H7 (cell line): ENCODE results near the gene YES1. TPM values are rescaled to one million over a fixed set of nuclear protein-coding genes. Genes with fewer than 3 reads are reported as not detected.
"Not testable (repeated sequence)": the region's sequence is repeated elsewhere in the genome, so short reads cannot be mapped to it uniquely, and the experiment has no call there.

Experiments used
- DNase-seq: peaks from one replicate; pipeline ENCODE4 v3.0.0; 2012
- H3K27me3 ChIP-seq: 2 replicates; pipeline ENCODE4 v1.6.0; 2011; ENCODE audit warnings: mild to moderate bottlenecking, low read length; ENCODE audit not compliant: control insufficient read depth, insufficient read depth
- H3K36me3 ChIP-seq: replicated peaks from 2 replicates; pipeline ENCODE4 v1.5.1; 2011; ENCODE audit warnings: low read length; ENCODE audit not compliant: control insufficient read depth, insufficient read depth
- H3K4me3 ChIP-seq: 2 replicates; pipeline ENCODE4 v1.5.1; 2011; ENCODE audit warnings: low read depth, mild to moderate bottlenecking, control low read depth, low read length, moderate library complexity; ENCODE audit not compliant: insufficient read depth
- total RNA-seq: library from RNA; depleted of rRNA; stranded (reverse); fragments of >200 nt; shearing (Covaris generic); gene quantifications from 2 replicates; pipeline ENCODE4 v1.2.3, GENCODE V29; 2014

YES1 gene
- total RNA-seq, 1 experiment from 2014 or later, result 69.4 TPM

DNA sequence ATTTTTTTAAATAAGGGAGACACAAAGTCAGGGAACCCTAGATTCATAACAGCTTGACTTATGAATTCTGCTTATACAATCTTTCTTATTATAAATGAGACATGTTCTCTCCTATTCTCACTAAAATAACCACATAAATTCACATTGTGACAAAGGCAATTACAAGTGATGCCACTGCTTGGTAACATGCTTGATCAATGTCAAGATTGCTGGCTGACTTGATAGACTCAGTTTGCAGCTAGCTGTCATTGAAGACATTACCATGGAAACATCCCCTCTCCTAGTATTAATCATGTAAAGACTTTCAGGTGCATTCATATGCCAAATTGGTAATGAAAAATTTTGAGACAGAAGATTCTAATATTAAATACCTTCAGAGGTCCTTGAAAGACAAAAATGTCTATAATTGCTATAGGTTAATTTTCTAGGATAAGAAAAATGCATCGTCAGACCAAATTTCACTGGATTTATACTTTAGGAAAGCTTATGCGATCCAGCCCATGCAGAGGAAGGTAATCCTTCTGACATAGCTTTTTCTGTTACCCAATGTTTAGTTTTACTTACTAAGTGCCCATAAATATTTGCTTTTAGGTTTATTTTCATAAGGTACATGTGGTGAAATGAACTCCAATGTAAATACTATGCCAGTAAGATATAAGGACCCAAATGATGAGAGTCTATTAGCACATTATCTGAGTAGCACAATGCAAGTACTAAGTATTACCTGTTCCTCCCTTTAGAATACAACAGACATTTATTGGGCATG is 67.0 kb downstream of the YES1 start:
- peaks cover 13% of the 10 kb centered on the region for H3K36me3 ChIP-seq
- H3K27me3 ChIP-seq, result no peaks in the 10 kb centered on the region
- DNase-seq, result no peak
- H3K4me3 ChIP-seq, result no peak overlapping the region

DNA sequence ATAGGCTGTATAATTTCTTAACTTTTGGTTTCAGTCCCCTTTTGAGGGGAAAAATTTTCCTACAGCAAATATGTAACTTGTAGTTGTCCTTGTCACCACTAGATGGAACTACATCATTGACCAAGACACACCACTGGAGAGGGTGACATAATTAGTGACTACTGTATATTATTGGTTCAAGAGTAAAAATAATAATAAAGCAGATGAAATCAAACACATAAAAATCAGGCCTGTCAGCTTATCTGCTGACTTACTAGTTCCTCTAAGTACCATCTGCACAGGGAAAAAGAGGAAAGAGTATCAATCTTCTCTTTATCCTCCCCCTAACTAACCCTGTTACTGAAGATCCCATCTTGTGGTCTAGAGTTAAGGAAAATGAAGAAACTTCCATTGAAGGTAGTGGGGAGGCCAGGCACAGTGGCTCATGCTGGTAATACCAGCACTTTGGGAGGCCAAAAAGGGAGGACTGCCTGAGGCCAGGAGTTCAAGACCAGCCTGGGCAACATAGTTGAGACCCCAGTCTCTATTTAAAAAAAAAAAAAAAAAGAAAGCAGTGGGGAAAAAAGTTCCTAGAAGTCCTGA is 70.0 kb downstream of the YES1 start:
- H3K4me3 ChIP-seq, result no peak overlapping the region
- no peaks in the 10 kb centered on the region for H3K27me3 ChIP-seq
- peak; percentile 44 for DNase-seq
- peaks cover 14% of the 10 kb centered on the region for H3K36me3 ChIP-seq

DNA sequence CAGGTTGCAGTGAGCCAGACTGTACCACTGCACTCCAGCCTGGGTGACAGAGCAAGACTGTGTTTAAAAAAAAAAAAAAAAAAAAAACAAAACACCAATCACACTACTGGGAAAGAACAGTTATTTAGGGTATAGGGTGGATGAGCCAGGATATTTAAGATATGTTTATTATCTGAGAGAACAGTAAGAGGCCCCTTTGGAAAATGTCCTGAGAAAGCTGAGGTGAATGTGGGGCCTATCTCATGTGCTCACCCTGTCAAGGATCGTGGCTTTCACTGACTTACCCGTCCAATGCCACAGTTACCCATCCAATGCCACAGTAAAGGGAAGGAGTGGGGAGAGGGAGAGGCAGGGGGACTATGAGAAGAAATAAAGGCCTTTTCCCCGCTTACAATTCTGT is 79.7 kb downstream of the YES1 start:
- Histone ChIP-seq H3K4me3 (no peak overlapping the region), H3K36me3 (peaks cover 5% of the 10 kb centered on the region), H3K27me3 (no peaks in the 10 kb centered on the region)
- no peak for DNase-seq

DNA sequence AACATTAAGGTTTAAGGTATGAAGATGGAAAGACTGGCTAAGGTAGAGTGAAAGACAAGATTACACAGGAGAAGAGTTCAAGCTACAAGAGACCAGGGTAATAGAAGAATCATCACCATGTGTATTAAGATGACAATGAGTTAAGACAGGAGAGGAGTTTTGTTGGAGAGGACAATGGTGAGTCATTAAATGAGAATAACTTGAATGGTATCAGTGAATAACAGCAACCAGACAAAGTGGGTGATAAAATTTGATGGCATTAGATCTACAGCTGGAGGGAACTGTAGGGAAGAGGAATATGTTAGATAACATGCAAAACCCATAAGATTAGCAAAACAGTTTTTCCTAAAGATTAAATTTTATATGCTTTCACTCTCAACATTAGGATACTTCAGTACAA is 80.9 kb downstream of the YES1 start:
- Histone ChIP-seq H3K4me3 (no peak overlapping the region), H3K36me3 (peaks cover 3% of the 10 kb centered on the region), H3K27me3 (no peaks in the 10 kb centered on the region)
- DNase-seq, result no peak

GRCh38 chr18:730692-731091 is 81.3 kb downstream of the YES1 start:
- Histone ChIP-seq H3K4me3 (no peak overlapping the region), H3K36me3 (no peaks in the 10 kb centered on the region; the same call in 1 of the 2 replicates), H3K27me3 (no peaks in the 10 kb centered on the region)
- no peak for DNase-seq

- peak; percentile 53 for DNase-seq
- not testable (repeated sequence) for H3K27me3 ChIP-seq, H3K4me3 ChIP-seq, H3K36me3 ChIP-seq
Observed at GRCh38 chr18:730120-730519, 81.9 kb downstream of the YES1 start.

GRCh38 chr18:725646-726045 is 86.4 kb downstream of the YES1 start:
- no peak overlapping the region for H3K4me3 ChIP-seq
- no peak for DNase-seq
- no peaks in the 10 kb centered on the region; the same call in none of the 2 replicates for H3K36me3 ChIP-seq
- no peaks in the 10 kb centered on the region for H3K27me3 ChIP-seq

GRCh38 chr18:723541-724080 is 88.4 kb downstream of the YES1 start:
- Histone ChIP-seq H3K36me3 (no peaks in the 10 kb centered on the region; the same call in none of the 2 replicates), H3K4me3 (no peak overlapping the region), H3K27me3 (no peaks in the 10 kb centered on the region)
- no peak for DNase-seq

DNA sequence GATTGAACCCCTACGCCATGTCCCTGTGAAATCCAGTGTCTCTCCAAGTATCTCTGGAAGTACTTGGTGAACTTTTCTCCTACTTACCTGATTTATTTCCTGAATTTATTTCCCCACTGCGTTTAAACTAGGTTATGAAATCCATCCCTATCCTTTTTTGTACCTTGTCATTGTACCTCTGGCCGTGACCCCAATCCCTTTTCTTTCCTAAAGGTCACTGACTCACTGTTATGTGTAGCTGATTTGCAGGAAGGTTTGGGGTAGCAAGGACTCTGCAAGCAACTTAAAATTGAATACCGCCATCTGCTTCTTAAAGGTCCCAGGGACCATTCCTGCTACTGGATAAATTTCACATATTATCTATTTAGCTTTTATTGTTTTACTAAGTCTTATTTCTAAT is 95.0 kb downstream of the YES1 start:
- H3K4me3 ChIP-seq, result no peak overlapping the region
- H3K36me3 ChIP-seq, result no peaks in the 10 kb centered on the region
- no peaks in the 10 kb centered on the region for H3K27me3 ChIP-seq
- no peak for DNase-seq

GRCh38 chr18:715626-716025 is 96.4 kb downstream of the YES1 start:
- no peak for DNase-seq
- H3K36me3 ChIP-seq, result no peaks in the 10 kb centered on the region
- H3K4me3 ChIP-seq, result no peak overlapping the region
- H3K27me3 ChIP-seq, result no peaks in the 10 kb centered on the region; the same call in 1 of the 2 replicates

GRCh38 chr18:713135-713490 is 98.9 kb downstream of the YES1 start:
- DNase-seq, result no peak
- peak overlapping the region; percentile 49; the same call in 1 of the 2 replicates for H3K4me3 ChIP-seq
- H3K27me3 ChIP-seq, result no peaks in the 10 kb centered on the region; the same call in 1 of the 2 replicates
- H3K36me3 ChIP-seq, result no peaks in the 10 kb centered on the region

GRCh38 chr18:712401-713134 is 99.5 kb downstream of the YES1 start, which contains the start of gene ENOSF1:
Gene ENOSF1, minus strand, starts transcription at chr18:712630. Its CDS starts 43 bp downstream, at chr18:712587.
- DNase-seq, result peak; percentile 98
- Histone ChIP-seq H3K36me3 (no peaks in the 10 kb centered on the region), H3K4me3 (peak within 1 kb of the TSS; percentile 55), H3K27me3 (no peaks in the 10 kb centered on the region; the same call in 1 of the 2 replicates)

- DNase-seq, result peak; percentile 64
- H3K4me3 ChIP-seq, result peak overlapping the region; percentile 55
- H3K27me3 ChIP-seq, result no peaks in the 10 kb centered on the region; the same call in 1 of the 2 replicates
- H3K36me3 ChIP-seq, result no peaks in the 10 kb centered on the region
Observed at GRCh38 chr18:711657-712400, 100.2 kb downstream of the YES1 start.

DNA sequence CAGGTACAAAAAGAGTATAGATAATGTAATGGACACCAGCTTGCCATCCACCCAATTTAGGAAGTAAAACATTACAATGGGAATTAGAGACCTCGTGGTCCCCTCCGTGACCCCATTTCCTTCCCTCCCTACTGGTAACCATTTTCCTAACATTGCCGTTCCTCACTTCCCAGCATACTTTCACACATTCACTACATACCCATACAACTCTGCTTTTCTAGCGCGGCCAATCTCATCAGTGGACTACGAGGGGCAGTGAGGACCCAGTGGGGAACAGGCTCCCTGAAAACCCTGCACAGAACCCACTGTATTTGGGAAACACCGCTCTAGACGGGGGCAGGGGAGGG is 100.8 kb downstream of the YES1 start:
- DNase-seq, result peak; percentile 31
- Histone ChIP-seq H3K4me3 (peak overlapping the region; percentile 55), H3K36me3 (no peaks in the 10 kb centered on the region), H3K27me3 (no peaks in the 10 kb centered on the region; the same call in 1 of the 2 replicates)
